ENCODE measurements around the gene CCDC43. TPM values are rescaled to one million over a fixed set of nuclear protein-coding genes. Genes with fewer than 3 reads are reported as not detected.
A peak's percentile ranks its signal among the peaks of the same experiment; 100 is the strongest.
"Not testable (repeated sequence)": the region's sequence is repeated elsewhere in the genome, so short reads cannot be mapped to it uniquely, and the experiment has no call there.

CCDC43 gene
- total RNA-seq, 1 experiment from 2014 or later = 30.7 TPM

GRCh38 chr17:44672479-44673093 lies 17.0 kb downstream of the CCDC43 start:
- peak; percentile 24 for DNase-seq (ENCODE audit: low read depth)

GRCh38 chr17:44666006-44666405 lies 23.6 kb downstream of the CCDC43 start:
- no peak for DNase-seq (ENCODE audit: low read depth)

GRCh38 chr17:44664867-44665266 lies 24.7 kb downstream of the CCDC43 start:
- DNase-seq (ENCODE audit: low read depth) = no peak

GRCh38 chr17:44663095-44663494 lies 26.5 kb downstream of the CCDC43 start:
- DNase-seq (ENCODE audit: low read depth) = no peak

GRCh38 chr17:44661835-44662234 lies 27.7 kb downstream of the CCDC43 start:
- no peak for DNase-seq (ENCODE audit: low read depth)

- DNase-seq (ENCODE audit: low read depth) = peak; percentile 10
Measured at GRCh38 chr17:44655983-44656710, 33.4 kb downstream of the CCDC43 start, which contains the start of gene MEIOC. MEIOC (plus strand) TSS chr17:44656468; CDS start chr17:44656614, 146 bp downstream.

GRCh38 chr17:44653954-44654353 lies 35.6 kb downstream of the CCDC43 start:
- DNase-seq (ENCODE audit: low read depth) = no peak

GRCh38 chr17:44653384-44653783 lies 36.2 kb downstream of the CCDC43 start:
- DNase-seq (ENCODE audit: low read depth) = no peak

- DNase-seq (ENCODE audit: low read depth) = no peak
Measured at GRCh38 chr17:44652727-44653126, 36.8 kb downstream of the CCDC43 start.

- no peak for DNase-seq (ENCODE audit: low read depth)
Measured at GRCh38 chr17:44651228-44651627, 38.3 kb downstream of the CCDC43 start.

- DNase-seq (ENCODE audit: low read depth) = no peak
Measured at GRCh38 chr17:44648963-44649362, 40.6 kb downstream of the CCDC43 start.

GRCh38 chr17:44647736-44648135 lies 41.8 kb downstream of the CCDC43 start:
- no peak for DNase-seq (ENCODE audit: low read depth)

- DNase-seq (ENCODE audit: low read depth) = no peak
Measured at GRCh38 chr17:44646280-44646679, 43.3 kb downstream of the CCDC43 start.

- DNase-seq (ENCODE audit: low read depth) = no peak
Measured at GRCh38 chr17:44645341-44645740, 44.2 kb downstream of the CCDC43 start.

GRCh38 chr17:44642834-44643233 lies 46.7 kb downstream of the CCDC43 start:
- DNase-seq (ENCODE audit: low read depth) = no peak

- DNase-seq (ENCODE audit: low read depth) = peak; percentile 10
Measured at GRCh38 chr17:44637066-44637465, 52.5 kb downstream of the CCDC43 start.

- DNase-seq (ENCODE audit: low read depth) = peak; percentile 45
Measured at GRCh38 chr17:44636562-44636961, 53.0 kb downstream of the CCDC43 start.

GRCh38 chr17:44634401-44634800 lies 55.2 kb downstream of the CCDC43 start:
- not testable (repeated sequence) for DNase-seq (ENCODE audit: low read depth)

GRCh38 chr17:44633998-44634397 lies 55.6 kb downstream of the CCDC43 start:
- DNase-seq (ENCODE audit: low read depth) = no peak

- no peak for DNase-seq (ENCODE audit: low read depth)
Measured at GRCh38 chr17:44630703-44631102, 58.9 kb downstream of the CCDC43 start.

GRCh38 chr17:44629314-44629713 lies 60.3 kb downstream of the CCDC43 start:
- DNase-seq (ENCODE audit: low read depth) = no peak

GRCh38 chr17:44628243-44629188 lies 61.1 kb downstream of the CCDC43 start:
- DNase-seq (ENCODE audit: low read depth) = no peak
